GM19455 (cell line): ENCODE measurements around the gene MPC1.
"Not testable (repeated sequence)": the region's sequence is repeated elsewhere in the genome, so short reads cannot be mapped to it uniquely, and the experiment has no call there.

Experiments used
- ATAC-seq: cut with Tn5 transposase; IDR thresholded peaks from one replicate; pipeline ENCODE4 v1.9.1; 2021; ENCODE audit not compliant: unreplicated experiment

Gene MPC1

GRCh38 chr6:166382500-166382932 is 224 bp downstream of the MPC1 start:
- ATAC-seq: peak; percentile 20

GRCh38 chr6:166381733-166382499 is 824 bp downstream of the MPC1 start:
- ATAC-seq: peak; percentile 53

- no peak for ATAC-seq
These were observed 1.4 kb downstream of the MPC1 start for GRCh38 chr6:166381381-166381732.

GRCh38 chr6:166379800-166380199 is 2.9 kb downstream of the MPC1 start:
- no peak for ATAC-seq

GRCh38 chr6:166379103-166379586 is 3.6 kb downstream of the MPC1 start:
- no peak for ATAC-seq

GRCh38 chr6:166377721-166378120 is 5.0 kb downstream of the MPC1 start:
- ATAC-seq: no peak

- ATAC-seq: no peak
These were observed 7.7 kb downstream of the MPC1 start for GRCh38 chr6:166375013-166375412.

GRCh38 chr6:166370489-166370888 is 12.3 kb downstream of the MPC1 start:
- ATAC-seq: no peak

GRCh38 chr6:166369782-166370181 is 13.0 kb downstream of the MPC1 start:
- ATAC-seq: no peak

GRCh38 chr6:166366921-166367320 is 15.8 kb downstream of the MPC1 start:
- no peak for ATAC-seq

- ATAC-seq: no peak
These were observed 16.9 kb downstream of the MPC1 start for GRCh38 chr6:166365806-166366205.

GRCh38 chr6:166365221-166365620 is 17.5 kb downstream of the MPC1 start:
- no peak for ATAC-seq

- no peak for ATAC-seq
These were observed 18.3 kb downstream of the MPC1 start for GRCh38 chr6:166364456-166364855.

GRCh38 chr6:166362427-166362826 is 20.3 kb downstream of the MPC1 start:
- not testable (repeated sequence) for ATAC-seq

- no peak for ATAC-seq
These were observed 21.7 kb downstream of the MPC1 start for GRCh38 chr6:166361077-166361429.

GRCh38 chr6:166360243-166361076 is 22.3 kb downstream of the MPC1 start:
- ATAC-seq: no peak

GRCh38 chr6:166355552-166355951 is 27.2 kb downstream of the MPC1 start:
- no peak for ATAC-seq

GRCh38 chr6:166354965-166355364 is 27.8 kb downstream of the MPC1 start:
- no peak for ATAC-seq

- no peak for ATAC-seq
These were observed 28.6 kb downstream of the MPC1 start for GRCh38 chr6:166354143-166354542.

- no peak for ATAC-seq
These were observed 29.2 kb downstream of the MPC1 start for GRCh38 chr6:166353507-166353906.

GRCh38 chr6:166352923-166353322 is 29.8 kb downstream of the MPC1 start:
- no peak for ATAC-seq

GRCh38 chr6:166351715-166352285 is 30.9 kb downstream of the MPC1 start:
- no peak for ATAC-seq
